Stimulated activated naive CD8-positive, alpha-beta T cell treated with anti-CD3 and anti-CD28 coated beads, Interleukin-15, Interleukin-2, amounts not matched to agents 100 ng/mL and 50 ng/mL, for 24 hours (primary cell): ENCODE results near the gene HSD11B1L.

Experiments used
- H3K27ac Mint-ChIP-seq: one replicate; pipeline ENCODE4 v1.8.0; 2021; ENCODE audit warnings: mild to moderate bottlenecking, mixed read lengths
- H3K27me3 Mint-ChIP-seq: one replicate; pipeline ENCODE4 v1.8.0; 2021; ENCODE audit warnings: mixed read lengths
- H3K36me3 Mint-ChIP-seq: one replicate; pipeline ENCODE4 v1.8.0; 2021; ENCODE audit warnings: low read depth, mixed read lengths
- H3K4me1 Mint-ChIP-seq: one replicate; pipeline ENCODE4 v1.8.0; 2021; ENCODE audit warnings: low read depth, mixed read lengths
- H3K4me3 Mint-ChIP-seq: one replicate; pipeline ENCODE4 v1.8.0; 2021; ENCODE audit warnings: mild to moderate bottlenecking, mixed read lengths
- H3K9me3 Mint-ChIP-seq: one replicate; pipeline ENCODE4 v1.8.0; 2021; ENCODE audit warnings: mixed read lengths

HSD11B1L gene

DNA sequence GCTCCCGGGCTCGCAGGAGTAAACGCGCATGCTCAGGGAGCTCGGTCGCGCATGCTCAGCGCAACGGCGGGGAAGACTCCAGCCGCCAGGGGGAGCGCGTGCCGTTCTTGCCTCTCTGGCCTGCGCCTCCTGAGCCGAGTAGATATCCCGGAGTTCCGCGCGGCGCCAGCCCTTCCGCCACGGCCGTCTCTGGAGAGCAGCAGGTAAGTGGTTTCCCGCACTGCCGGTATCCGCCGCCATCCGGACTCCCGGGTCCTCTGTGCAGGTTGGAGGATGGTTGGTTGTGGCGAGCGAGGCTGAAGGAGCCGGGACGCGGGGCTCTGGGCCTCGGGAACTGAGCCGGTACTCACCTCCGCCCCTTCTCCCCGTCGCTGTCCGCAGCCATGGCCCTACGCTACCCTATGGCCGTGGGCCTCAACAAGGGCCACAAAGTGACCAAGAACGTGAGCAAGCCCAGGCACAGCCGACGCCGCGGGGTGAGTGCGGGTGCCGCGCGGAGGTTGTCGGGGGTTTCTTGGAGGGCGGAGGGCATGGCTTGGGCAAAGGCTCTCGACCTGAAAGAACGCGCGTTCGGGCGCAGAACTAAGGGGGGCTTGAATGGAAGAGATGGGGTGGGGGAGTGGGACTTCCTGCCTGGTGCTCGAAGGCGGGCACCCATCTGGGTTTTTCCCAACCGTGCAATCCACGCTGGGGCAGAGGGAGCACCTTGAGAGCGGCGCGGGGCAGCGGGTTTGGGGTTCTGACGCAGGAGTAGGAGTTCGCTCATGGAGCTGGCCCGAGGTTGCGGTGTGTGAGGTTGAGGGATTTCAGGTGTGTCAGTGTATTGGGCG lies 9.5 kb downstream of the HSD11B1L start, which contains the start of gene RPL36:
Gene RPL36, plus strand, starts transcription at position 171 of the 830 bp plus-strand sequence. Its CDS starts 213 bp downstream, at position 384.
- Mint-ChIP-seq H3K27me3 (no peaks in the 10 kb centered on the region), H3K27ac (peak within 1 kb of the TSS; percentile 97), H3K9me3 (no peaks in the 10 kb centered on the region), H3K36me3 (peaks cover 39% of the 10 kb centered on the region), H3K4me3 (peak within 1 kb of the TSS; percentile 96), H3K4me1 (peaks cover 43% of the 10 kb centered on the region)

DNA sequence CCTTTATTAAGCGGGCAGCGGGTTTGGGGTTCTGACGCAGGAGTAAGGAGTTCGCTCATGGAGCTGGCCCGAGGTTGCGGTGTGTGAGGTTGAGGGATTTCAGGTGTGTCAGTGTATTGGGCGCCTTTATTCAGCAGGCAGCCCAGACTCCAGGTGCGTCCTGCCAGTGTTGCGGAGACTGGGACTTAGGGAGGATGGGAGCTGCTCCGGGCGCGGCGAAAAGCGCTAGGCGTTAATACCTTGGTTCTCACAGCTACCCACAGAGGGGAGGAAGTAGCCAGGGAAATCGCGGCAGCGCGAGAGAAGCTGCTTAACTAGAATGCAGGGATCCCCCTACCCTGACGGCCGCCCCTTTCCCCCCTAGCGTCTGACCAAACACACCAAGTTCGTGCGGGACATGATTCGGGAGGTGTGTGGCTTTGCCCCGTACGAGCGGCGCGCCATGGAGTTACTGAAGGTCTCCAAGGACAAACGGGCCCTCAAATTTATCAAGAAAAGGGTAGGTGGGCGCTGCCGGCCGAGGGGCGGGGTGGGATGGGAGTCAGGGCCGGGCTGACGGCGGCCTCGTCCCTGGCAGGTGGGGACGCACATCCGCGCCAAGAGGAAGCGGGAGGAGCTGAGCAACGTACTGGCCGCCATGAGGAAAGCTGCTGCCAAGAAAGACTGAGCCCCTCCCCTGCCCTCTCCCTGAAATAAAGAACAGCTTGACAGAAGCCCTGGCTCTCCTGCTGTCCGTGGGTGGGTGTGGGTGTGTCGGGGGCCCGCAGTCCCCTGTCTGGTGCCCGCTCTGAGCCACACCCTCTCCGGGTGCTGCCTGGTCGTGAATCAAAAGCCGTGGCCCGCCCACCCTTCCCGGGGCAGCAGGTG lies 10.4 kb downstream of the HSD11B1L start:
- Mint-ChIP-seq H3K9me3 (no peaks in the 10 kb centered on the region), H3K27ac (peak overlapping the region; percentile 97), H3K4me3 (peak overlapping the region; percentile 96), H3K36me3 (peaks cover 39% of the 10 kb centered on the region), H3K27me3 (no peaks in the 10 kb centered on the region), H3K4me1 (peaks cover 43% of the 10 kb centered on the region)

DNA sequence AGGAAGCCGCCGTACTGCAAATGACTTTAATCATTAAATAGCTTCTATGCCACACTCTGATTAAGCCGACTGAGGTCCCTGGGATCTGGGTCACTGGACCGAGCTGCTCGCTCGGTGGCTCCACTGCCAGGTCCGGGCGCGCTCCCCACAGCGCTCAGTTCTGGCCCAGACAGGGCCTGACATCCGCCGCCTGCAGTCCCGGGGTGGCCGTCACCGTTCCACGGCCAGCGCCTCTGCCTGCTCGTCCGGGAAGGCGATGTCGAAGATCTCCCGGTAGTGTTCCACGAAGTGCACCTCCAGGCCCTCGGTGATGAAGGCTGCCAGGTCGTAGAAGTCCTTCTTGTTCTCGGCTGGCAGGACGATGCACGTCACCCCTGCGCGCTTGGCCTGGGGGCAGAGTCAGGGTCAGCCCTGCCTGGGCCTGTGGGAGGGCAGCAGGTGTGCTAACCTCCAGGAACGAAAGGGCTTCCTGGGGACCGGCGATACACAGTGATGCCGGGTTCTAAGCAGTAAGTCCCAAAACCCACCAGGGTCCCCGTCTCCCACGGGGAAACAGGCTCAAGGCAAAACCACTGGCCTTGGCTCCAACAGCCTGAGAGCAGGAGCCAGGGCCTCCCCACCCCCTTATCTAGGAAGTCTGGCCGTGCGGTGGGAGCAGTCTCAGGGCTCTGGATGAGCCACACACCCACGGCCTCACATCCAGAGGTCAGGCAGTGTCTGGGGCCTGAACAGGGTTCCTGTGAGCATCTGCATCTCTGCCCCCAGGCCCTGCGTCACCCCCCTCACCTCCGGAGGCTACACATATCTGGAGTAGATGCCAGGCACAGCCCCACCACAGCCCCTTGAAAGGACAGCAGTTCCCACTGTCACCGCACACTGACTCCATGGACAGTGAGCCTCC lies 11.2 kb downstream of the HSD11B1L start:
- Mint-ChIP-seq H3K4me1 (peaks cover 39% of the 10 kb centered on the region), H3K9me3 (no peaks in the 10 kb centered on the region), H3K36me3 (peaks cover 44% of the 10 kb centered on the region), H3K27me3 (no peaks in the 10 kb centered on the region), H3K4me3 (peak overlapping the region; percentile 96), H3K27ac (peak overlapping the region; percentile 97)

DNA sequence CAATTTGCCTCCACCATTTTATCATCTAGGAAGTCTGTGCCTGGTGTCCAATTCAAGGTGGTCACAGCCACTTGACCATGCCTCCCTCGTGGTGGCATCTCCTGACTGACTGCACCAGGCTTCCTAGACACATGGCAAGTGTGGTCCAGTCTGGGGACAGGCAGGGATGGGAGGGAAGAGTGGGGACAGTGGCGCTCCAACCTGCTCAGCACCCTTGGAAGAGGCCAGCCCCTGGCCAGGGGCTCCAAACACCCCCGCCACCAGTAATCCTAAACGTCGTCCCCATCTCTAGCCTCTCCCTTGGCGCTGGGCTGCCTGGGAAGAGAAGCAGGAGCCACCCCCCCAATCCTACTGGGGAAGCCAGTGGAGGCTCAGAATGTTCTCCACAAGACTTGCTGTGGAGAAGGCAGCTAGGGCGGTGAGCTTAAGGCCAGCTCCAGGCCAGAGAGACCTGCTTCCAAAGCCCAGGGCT lies 11.9 kb downstream of the HSD11B1L start:
- H3K9me3 Mint-ChIP-seq, result no peaks in the 10 kb centered on the region
- no peaks in the 10 kb centered on the region for H3K27me3 Mint-ChIP-seq
- peak overlapping the region; percentile 97 for H3K27ac Mint-ChIP-seq
- peaks cover 44% of the 10 kb centered on the region for H3K36me3 Mint-ChIP-seq
- H3K4me1 Mint-ChIP-seq, result peaks cover 39% of the 10 kb centered on the region
- H3K4me3 Mint-ChIP-seq, result peak overlapping the region; percentile 96

DNA sequence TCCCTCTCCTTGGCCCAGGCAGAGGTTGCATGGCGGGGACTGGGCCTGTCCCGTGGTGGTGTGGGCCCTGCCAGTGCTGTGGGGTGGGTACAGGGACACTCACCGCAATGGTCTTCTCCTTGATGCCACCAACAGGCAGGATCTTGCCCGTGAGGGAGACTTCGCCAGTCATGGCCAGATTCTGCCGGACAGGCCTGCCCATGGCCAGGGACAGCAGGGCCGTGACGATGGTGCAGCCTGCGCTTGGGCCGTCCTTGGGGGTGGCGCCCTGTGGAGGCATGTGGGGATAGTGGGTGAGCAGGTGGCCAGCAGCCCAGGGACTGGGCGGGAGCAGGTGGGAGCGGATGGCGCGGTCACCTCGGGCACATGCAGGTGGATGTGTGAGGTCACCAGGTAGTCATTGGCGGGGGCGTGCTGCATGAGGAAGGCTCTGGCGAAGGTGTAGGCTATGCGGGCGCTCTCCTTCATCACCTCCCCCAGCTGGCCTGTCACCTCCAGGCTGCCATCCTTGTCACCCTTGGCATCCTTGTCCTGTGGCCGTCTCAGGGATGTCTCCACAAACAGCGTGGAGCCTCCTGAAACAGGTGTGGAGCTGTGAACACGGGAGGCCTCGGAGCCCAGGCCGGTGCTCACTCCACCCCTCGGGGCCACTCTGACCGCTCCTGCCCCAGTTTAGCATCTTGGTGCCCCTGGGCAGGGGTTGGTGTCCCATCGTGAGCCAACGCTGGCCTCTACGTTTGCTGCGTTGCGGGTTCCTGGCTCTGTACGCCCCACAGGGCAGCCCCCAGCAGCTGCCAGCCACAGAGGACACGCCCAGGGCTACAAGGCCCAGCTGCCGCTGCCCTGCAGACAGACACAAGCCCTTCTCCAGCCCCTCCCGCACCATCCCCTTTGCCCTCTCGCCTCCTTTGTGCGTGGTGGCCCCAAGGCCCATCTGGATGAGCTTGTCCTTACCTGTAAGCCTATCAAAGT lies 12.7 kb downstream of the HSD11B1L start:
- no peaks in the 10 kb centered on the region for H3K27me3 Mint-ChIP-seq
- no peaks in the 10 kb centered on the region for H3K9me3 Mint-ChIP-seq
- peak overlapping the region; percentile 97 for H3K27ac Mint-ChIP-seq
- peaks cover 44% of the 10 kb centered on the region for H3K36me3 Mint-ChIP-seq
- H3K4me3 Mint-ChIP-seq, result peak overlapping the region; percentile 96
- peaks cover 34% of the 10 kb centered on the region for H3K4me1 Mint-ChIP-seq

DNA sequence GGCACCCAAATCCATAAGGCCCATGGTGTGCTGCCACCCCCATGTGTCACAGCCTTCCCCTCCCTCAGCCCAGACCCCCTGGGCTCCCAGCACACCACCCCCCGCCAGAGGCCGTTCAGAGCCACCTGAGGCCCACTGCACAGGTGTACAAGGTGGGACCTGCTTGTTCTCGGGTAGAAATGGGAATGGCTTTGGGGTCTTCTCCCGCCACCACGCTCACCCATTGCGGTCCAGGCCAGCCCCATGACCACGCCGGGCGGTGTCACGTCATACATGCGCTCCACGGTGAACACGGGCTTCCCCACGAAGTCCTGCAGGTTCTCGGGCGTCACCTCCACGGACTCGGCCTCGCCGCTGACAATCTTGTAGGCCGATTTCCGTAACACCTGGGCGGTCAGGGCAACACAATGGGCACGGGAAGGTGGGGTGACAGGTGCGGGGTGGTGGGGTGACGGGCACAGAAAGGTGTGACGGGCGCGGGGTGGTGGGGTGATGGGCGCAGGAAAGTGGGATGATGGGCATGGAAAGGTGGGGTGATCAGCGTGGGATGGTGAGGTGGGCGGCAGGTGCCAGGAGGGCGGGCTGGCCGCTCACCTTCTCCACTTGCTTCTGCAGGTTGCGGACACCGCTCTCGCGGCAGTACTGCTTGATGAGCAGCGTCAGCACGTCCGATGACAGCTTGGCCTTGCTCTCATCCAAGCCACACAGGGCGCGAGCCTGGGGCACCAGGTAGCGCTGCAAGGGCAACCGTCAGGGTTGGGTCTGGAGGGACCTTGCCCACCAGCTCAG lies 13.5 kb downstream of the HSD11B1L start:
- Mint-ChIP-seq H3K9me3 (no peaks in the 10 kb centered on the region), H3K27me3 (no peaks in the 10 kb centered on the region), H3K4me3 (peak overlapping the region; percentile 48), H3K27ac (peak overlapping the region; percentile 68), H3K4me1 (peaks cover 30% of the 10 kb centered on the region), H3K36me3 (peaks cover 52% of the 10 kb centered on the region)

DNA sequence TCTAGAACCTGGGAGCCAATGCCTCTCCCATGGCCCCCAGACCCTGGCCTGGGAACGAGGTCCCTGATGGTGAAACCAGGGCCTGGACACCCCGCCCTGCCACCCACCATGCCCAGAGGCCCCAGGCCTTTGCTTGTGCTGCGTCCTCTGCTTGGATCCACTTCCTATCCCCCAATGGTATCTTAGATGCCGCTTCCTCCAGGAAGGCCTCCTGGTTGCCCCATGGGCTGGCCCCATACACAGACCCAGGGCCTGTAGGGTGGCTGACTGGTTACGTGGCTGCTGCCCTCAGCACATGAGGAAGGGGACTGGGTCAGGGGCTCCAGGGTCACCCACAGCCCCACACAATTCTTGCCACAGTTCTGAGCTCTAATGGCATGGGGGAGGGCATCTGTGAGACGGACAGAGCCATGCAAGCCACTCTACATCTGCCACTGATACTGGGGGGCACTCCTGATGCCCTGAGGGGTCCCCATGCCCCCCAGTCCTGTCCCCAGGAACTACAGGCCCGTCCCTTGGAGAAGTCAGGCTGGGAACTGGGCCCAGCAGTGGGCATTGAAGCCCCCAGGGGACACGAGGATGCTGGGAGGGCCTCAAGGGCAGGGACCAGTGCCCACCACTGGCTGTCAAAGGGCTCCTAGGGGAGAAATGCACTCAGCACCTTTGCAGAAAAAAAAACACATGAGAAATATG lies 14.3 kb downstream of the HSD11B1L start:
- Mint-ChIP-seq H3K9me3 (no peaks in the 10 kb centered on the region), H3K27me3 (no peaks in the 10 kb centered on the region), H3K4me1 (peaks cover 26% of the 10 kb centered on the region), H3K36me3 (peaks cover 49% of the 10 kb centered on the region), H3K4me3 (peak overlapping the region; percentile 48), H3K27ac (no peak overlapping the region)

DNA sequence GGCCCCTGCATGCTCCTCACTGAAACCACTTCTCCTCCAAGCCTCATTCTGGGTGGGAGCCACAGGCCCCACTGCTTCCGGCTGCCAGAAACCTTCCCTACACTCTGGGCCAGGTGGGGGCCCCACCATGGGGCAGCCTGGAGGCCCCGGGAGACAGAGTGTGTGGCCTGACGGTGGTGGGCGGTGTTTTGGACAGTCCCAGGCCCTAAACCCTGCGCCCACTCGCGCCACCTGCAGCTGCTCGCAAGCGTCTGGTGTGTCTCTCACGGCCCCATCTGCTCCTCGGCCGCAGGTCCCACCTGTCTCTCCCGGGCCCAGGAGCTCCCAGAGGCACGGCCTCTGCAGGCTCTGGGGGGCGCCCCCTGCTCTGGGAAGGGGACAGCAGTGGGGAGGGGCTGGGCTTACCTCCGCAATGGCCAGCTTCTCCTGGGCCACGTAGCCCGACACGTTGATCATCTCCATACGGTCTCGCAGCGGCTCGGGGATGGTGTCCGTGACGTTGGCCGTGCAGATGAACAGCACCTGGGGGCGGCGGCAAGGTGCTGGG lies 14.9 kb downstream of the HSD11B1L start:
- H3K36me3 Mint-ChIP-seq, result peaks cover 46% of the 10 kb centered on the region
- no peak overlapping the region for H3K4me3 Mint-ChIP-seq
- H3K27me3 Mint-ChIP-seq, result no peaks in the 10 kb centered on the region
- H3K9me3 Mint-ChIP-seq, result no peaks in the 10 kb centered on the region
- peaks cover 22% of the 10 kb centered on the region for H3K4me1 Mint-ChIP-seq
- H3K27ac Mint-ChIP-seq, result no peak overlapping the region

DNA sequence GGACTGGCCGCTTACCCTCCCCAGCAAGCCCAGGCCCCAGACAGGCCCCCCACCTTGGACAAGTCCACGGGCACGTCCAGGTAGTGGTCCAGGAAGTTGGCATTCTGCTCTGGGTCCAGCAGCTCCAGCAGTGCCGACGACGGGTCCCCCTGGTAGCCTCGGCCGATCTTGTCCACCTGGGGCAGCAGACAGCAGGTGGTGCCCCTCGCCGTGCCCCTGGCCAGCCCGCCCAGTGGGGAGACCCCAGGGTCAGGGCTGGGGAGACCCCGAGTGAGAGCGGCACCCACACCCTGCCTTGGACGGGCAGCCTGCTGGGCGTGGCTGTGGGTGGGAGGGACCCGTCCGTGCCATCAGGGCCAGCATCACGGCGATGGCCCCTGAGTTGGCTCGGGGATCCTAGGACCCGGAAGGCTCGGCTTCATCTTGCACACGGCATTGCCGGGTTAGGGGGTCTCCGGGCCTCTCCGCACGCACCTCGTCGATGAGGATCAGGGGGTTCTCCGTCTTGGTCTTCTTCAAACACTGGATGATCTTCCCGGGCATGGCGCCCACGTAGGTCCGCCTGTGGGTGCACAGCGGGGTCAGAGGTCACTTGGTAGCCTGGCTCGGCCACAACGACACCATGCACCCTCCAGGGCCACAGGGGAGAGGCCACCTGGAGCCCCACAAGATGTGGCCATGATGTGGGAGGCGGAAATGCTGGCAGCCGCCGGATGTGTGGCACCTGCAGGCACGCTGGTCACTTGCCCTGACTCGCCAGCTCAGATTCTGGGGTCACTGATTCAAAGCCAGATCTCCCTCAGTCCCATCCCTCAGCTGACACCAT lies 15.6 kb downstream of the HSD11B1L start:
- Mint-ChIP-seq H3K9me3 (no peaks in the 10 kb centered on the region), H3K4me3 (peak overlapping the region; percentile 30), H3K27me3 (no peaks in the 10 kb centered on the region), H3K27ac (peak overlapping the region; percentile 26), H3K36me3 (peaks cover 48% of the 10 kb centered on the region), H3K4me1 (peaks cover 18% of the 10 kb centered on the region)

DNA sequence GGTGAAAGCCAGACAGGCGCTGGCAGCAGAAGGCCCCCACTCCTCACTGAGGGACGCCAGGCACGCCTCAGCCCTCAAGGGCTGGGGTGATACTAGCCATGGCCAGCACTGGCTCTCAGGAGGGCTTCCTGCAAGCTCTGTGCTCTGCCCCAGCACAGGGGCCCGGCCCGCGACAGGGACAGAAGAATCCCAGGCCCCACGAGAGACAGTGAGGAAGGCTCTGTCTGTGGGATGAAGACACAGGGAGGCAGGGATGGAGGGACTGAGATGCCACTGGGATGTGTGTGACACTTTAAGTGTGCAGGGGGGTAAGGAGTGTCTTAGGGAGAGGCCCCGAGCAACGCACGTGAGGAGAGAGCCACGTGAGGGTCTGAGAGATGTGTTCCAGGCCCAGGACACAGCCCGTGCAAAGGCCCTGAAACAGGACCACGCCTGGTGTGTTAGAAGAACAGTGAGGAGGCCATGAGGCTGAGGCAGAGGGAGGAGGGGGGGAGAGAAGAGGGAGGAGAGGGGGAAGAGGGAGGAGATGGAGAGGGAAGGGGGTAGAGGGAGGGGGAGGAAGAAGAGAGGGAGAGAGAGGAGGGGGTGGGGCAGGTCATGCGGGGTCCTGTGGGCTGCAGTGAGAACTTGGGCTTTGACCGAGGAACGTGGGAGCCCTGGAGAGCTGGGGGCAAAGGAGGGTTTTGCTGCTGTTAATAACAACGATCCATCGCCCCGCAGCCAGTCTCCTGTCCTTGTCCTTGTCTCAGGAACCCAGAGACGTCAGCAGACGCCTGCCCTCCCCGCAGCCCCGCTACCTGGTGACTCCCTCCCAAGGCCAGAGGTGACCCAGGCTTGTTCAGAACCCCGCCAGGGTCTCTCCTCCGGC lies 16.4 kb downstream of the HSD11B1L start:
- Mint-ChIP-seq H3K9me3 (no peaks in the 10 kb centered on the region), H3K36me3 (peaks cover 45% of the 10 kb centered on the region), H3K27me3 (no peaks in the 10 kb centered on the region), H3K4me3 (no peak overlapping the region), H3K27ac (no peak overlapping the region), H3K4me1 (peaks cover 10% of the 10 kb centered on the region)
